GM20000 (cell line): Measurements from ENCODE around the gene CCDC88C.
A peak's percentile ranks its signal among the peaks of the same experiment; 100 is the strongest.

Source experiments
- DNase-seq: peaks from one replicate; pipeline ENCODE4 v3.0.0; 2012; ENCODE audit warnings: low spot score
- TF ChIP-seq, protein P1 (sequence below): IDR thresholded peaks from 2 replicates; pipeline ENCODE4 v1.5.1; 2012; ENCODE audit warnings: mild to moderate bottlenecking, control low read depth; ENCODE audit errors: extremely low read depth, missing control alignments

The CCDC88C gene

DNA sequence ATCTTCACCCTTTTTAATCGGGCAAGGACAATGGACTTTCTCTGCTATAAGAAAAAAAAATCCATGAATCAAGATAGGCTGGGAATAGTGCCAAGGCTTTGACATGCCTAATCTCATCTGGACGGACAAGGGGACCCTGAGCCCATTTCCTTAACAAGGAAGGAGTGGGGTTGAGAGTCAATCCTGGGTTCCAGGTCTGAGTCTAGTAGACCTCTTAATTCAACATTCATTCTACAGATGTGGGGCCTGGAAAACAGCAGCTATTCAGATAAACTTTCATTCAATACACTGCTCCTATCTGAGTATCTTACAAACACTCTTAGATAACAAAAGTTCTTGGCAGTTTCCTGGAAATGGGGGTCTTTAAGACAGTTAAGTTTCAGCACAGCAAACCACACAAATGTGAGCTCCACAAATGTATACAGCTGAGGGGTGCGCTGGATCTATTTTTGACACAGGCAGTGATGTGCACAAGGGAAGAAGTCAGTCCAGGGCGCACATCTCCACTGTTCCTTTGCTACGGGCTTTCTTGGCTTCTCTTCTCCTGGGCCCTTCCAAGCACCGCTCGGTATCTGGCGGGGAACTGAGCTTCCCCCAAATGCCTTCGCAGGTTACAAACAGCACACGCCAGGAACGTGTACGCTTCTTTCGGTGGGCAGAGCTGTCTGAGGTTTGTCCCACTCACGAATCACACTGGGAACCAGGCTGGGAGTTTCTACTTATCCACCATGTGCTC lies 90.9 kb downstream of the CCDC88C start:
- TF ChIP-seq, protein P1, sequence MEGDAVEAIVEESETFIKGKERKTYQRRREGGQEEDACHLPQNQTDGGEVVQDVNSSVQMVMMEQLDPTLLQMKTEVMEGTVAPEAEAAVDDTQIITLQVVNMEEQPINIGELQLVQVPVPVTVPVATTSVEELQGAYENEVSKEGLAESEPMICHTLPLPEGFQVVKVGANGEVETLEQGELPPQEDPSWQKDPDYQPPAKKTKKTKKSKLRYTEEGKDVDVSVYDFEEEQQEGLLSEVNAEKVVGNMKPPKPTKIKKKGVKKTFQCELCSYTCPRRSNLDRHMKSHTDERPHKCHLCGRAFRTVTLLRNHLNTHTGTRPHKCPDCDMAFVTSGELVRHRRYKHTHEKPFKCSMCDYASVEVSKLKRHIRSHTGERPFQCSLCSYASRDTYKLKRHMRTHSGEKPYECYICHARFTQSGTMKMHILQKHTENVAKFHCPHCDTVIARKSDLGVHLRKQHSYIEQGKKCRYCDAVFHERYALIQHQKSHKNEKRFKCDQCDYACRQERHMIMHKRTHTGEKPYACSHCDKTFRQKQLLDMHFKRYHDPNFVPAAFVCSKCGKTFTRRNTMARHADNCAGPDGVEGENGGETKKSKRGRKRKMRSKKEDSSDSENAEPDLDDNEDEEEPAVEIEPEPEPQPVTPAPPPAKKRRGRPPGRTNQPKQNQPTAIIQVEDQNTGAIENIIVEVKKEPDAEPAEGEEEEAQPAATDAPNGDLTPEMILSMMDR: no peak
- no peak for DNase-seq

DNA sequence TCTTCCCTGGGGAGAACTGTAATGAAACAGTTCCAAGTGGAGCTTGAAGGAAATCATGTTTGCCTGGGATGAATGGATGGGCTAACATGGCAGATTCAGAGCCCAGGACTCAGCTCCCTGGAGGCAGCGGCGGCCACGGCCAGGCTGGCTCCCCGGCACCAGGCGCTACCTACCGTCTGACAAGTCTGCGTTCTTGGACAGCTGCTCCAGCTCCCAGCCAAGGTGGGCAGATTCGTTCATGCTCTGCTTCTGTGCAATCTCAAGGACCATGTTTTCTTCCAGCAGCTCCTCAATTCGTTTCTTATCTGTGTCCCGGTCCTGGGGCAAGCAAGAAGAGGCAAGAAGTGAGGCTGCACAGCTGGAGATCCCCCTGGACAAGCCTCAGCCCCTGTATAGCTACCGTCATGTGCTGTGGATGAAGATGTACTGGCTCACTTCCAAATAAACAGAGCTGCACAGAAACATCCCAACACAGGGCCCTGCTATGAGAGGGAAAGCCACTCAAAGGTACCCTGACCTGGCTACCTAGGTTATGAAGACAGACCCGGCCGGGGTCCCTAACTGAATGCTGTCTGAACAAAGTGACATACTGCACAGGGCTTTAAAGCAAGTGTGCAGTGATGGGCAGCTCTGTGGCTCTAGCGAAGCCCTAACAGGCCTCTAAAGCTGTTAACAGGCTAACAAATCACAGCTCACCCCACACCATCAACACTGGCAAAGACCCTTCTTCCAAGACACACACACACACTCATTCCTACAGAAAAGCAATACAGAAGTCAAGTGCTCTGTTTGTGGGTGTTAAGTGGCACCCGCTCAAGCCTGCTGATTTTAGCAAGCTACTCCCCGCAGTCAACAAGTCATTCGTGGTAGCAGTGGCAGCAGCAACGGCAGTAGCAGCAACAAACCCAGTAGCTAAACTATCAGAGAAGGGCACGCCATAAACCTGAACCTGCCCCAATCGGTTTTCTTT lies 92.7 kb downstream of the CCDC88C start:
- no peak for DNase-seq
- TF ChIP-seq, protein P1: no peak

DNA sequence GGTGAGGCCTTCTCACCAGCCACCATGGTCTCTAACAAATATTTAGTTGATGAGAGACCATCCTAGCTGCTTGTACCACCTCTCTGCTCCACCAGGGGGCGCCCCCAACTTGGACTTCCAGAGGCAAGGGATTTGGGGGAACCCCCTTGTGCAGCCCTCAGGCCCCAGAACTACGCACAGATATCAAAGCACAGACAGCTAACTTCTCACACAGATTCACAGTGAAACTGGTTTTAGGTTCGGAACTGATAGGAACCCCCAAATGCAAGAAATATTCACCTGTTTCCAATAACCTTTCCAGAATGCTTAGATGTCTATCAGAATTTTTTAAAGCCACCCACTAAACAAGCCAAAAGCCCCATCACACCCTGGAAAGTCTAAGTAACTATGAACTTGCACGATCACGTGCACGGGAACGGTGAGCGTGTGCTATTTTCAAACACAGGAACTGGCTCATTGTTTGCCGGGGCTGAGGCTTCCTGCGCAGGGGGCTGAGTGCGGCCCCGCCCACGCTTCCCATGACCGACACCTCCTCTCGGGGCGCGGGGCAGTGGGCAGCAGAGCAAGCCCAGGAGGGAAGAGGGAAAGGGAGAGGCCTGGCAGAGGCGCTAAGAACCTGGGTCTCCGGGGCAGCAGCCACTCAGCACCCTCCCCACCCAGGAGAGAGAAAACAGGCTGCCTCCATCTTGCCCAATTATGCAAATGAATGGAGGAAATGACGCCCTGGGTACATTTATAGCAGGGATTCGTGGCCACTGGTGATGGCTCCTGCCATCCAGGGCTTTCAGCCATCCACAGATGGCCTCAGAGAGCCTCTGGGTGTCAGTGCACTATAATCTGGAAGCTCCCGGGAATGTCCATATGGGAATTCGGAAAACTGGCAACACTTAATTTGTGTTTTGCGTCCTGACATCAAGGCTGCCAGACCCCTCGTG lies 93.7 kb downstream of the CCDC88C start:
- TF ChIP-seq, protein P1: peak; percentile 84

DNA sequence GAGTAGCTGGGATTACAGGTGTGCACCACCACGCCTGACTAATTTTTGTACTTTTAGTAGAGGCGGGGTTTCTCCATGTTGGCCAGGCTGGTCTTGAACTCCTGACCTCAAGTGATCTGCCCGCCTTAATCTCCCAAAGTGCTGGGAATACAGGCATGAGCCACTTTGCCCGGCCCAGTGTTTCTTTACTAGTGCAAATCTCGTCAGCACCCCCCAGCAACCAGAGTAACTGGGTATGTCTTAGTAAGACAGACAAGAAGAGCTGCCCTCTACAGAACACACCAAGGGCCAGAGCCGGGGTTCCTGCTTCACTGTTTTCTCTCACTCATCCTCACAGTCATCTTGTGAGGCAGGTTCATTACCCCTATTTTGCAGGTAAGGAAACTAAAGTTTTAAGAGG lies 94.6 kb downstream of the CCDC88C start:
- TF ChIP-seq, protein P1: no peak
- no peak for DNase-seq

More for the DNA sequence above, 93.7 kb downstream of the CCDC88C start:
- peak; percentile 82 for DNase-seq

DNA sequence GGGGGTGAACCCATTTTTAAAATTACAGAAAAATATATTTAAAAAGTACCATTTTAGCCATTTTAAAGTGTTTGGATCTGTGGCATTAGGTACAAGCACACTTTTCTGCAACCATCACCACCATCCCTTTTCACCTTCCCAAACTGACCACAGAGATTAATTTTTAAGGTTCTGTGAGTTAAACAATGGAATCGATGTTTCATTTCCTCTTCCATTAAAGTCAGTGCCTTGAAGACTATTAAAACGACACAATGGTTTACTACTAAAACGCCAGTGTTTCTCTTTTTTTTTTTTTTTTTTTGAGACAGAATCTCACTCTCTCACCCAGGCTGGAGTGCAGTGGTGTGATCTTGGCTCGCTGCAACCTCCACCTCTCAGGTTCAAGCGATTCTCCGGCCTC lies 95.0 kb downstream of the CCDC88C start:
- no peak for DNase-seq
- TF ChIP-seq, protein P1: no peak

DNA sequence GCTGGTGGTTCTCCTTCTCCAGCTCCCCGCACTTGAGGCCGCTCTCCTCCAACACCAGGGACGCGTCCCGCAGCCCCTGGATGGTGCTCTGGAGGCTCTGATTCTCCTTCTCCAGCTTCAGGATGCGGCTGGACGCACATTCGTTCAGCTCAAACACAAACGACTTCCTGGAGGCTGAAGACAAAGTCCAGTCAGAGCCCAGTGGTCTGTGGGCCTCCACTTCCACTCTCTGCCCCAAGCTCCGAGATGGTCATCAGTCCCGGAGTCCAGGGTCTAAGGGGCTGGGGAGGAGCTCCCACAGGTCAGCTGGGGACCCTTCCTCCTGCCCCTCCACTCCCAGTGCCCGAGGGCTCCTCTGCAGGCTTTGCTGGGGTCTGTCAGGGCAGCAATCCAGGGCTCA lies 96.5 kb downstream of the CCDC88C start:
- no peak for DNase-seq
- TF ChIP-seq, protein P1: no peak
